BJ (cell line): ENCODE data around the gene C16orf87. TPM values are rescaled to one million over a fixed set of nuclear protein-coding genes. Genes with fewer than 3 reads are reported as not detected.

Experiments
- CTCF ChIA-PET: fragments of 350-600 bp; formaldehyde crosslinking; extraction: SDS; loops from one replicate; lab custom pipeline; 2021; ENCODE audit warnings: antibody characterized with exemption, inconsistent platforms; lab: Yijun Ruan, JAX
- POLR2A ChIA-PET: fragments of 300-600 bp; sonication (Branson Sonifier 250); formaldehyde crosslinking; extraction: SDS; loops from one replicate; lab custom pipeline; 2021; ENCODE audit warnings: antibody characterized with exemption; lab: Charles Lee
- DNase-seq: peaks from one replicate; pipeline ENCODE4 v3.0.0-alpha.2; 2011; ENCODE audit warnings: low read depth
- H3K27me3 ChIP-seq: 2 replicates; pipeline ENCODE4 v1.6.0; 2011; ENCODE audit warnings: low read length; ENCODE audit not compliant: control insufficient read depth, insufficient read depth
- H3K36me3 ChIP-seq: 2 replicates; pipeline ENCODE4 v1.5.1; 2011; ENCODE audit warnings: low read length; ENCODE audit not compliant: control insufficient read depth, insufficient read depth
- H3K4me3 ChIP-seq: 2 replicates; pipeline ENCODE4 v1.5.1; 2011; ENCODE audit warnings: low read depth, mild to moderate bottlenecking, control low read depth, low read length
- CTCF ChIP-seq: IDR thresholded peaks from 2 replicates; pipeline ENCODE4 v1.5.1; 2011; ENCODE audit warnings: low read depth, mild to moderate bottlenecking, control low read depth, inconsistent platforms, low read length, moderate library complexity; ENCODE audit not compliant: insufficient read depth
- polyA plus RNA-seq: library from polyadenylated mRNA; depleted of rRNA; stranded (reverse); fragments of >200 nt; gene quantifications from 2 replicates; pipeline ENCODE4 v1.2.3, GENCODE V29; 2011

Gene C16orf87
- polyA plus RNA-seq, 1 experiment = 2.1 TPM

- no peak for TF ChIP-seq CTCF
- H3K36me3 ChIP-seq = no peaks in the 10 kb centered on the region
- POLR2A ChIA-PET = no interaction called here
- CTCF ChIA-PET = interaction anchor here (1.5 kb wide), 1 partner anchor 26 kb away, joined by 3 read pairs; no protein-coding TSS in a partner anchor
- no peak for DNase-seq
- H3K4me3 ChIP-seq = no peak overlapping the region
- H3K27me3 ChIP-seq = no peaks in the 10 kb centered on the region
These were observed 4.3 kb downstream of the C16orf87 start for GRCh38 chr16:46826631-46827030.

- TF ChIP-seq CTCF = no peak
- Histone ChIP-seq H3K27me3 (no peaks in the 10 kb centered on the region), H3K36me3 (no peaks in the 10 kb centered on the region), H3K4me3 (no peak overlapping the region)
- CTCF ChIA-PET = no interaction called here
- POLR2A ChIA-PET = no interaction called here
- DNase-seq = no peak
These were observed 8.7 kb downstream of the C16orf87 start for GRCh38 chr16:46822270-46822669.

- no peaks in the 10 kb centered on the region for H3K27me3 ChIP-seq
- TF ChIP-seq CTCF = no peak
- ChIA-PET POLR2A (no interaction called here), CTCF (no interaction called here)
- no peak for DNase-seq
- H3K4me3 ChIP-seq = no peak overlapping the region
- no peaks in the 10 kb centered on the region for H3K36me3 ChIP-seq
These were observed 13.0 kb downstream of the C16orf87 start for GRCh38 chr16:46817961-46818360.

GRCh38 chr16:46814790-46815189 is 16.2 kb downstream of the C16orf87 start:
- CTCF ChIA-PET = interaction anchor here (1.9 kb wide), 1 partner anchor 13 kb away, joined by 7 read pairs; no protein-coding TSS in a partner anchor
- Histone ChIP-seq H3K36me3 (no peaks in the 10 kb centered on the region), H3K4me3 (no peak overlapping the region), H3K27me3 (no peaks in the 10 kb centered on the region)
- no peak for DNase-seq
- no peak for TF ChIP-seq CTCF
- POLR2A ChIA-PET = no interaction called here

- POLR2A ChIA-PET = no interaction called here
- Histone ChIP-seq H3K27me3 (no peaks in the 10 kb centered on the region), H3K4me3 (no peak overlapping the region), H3K36me3 (no peaks in the 10 kb centered on the region)
- CTCF ChIA-PET = interaction anchor here (1.9 kb wide), 1 partner anchor 12 kb away, joined by 7 read pairs; no protein-coding TSS in a partner anchor
- no peak for TF ChIP-seq CTCF
- no peak for DNase-seq
These were observed 17.4 kb downstream of the C16orf87 start for GRCh38 chr16:46813611-46814010.
